Adrenal gland (tissue), 12 donors: ENCODE data around the gene RPS23. TPM values are rescaled to one million over a fixed set of nuclear protein-coding genes. Genes with fewer than 3 reads are reported as not detected.

ENCODE experiments used
- DNase-seq, 7 donors: peaks; one replicate each; pipeline ENCODE4 v3.0.0-alpha.2; 2019 to 2020
- H3K27ac ChIP-seq, 5 donors: fragments of 200-600 bp; sonication (generic) in 4 of 5; 1 replicate in 3 of 5; 2 replicates in 2 of 5; pipeline versions ENCODE4 v1.5.1 to v1.8.0; 2016 to 2020; ENCODE audit warnings: mild to moderate bottlenecking in 1 of 5
- H3K27me3 ChIP-seq: fragments of 200-600 bp; 2 replicates; pipeline ENCODE4 v1.8.0; 2021
- H3K36me3 ChIP-seq, 2 donors: fragments of 200-600 bp; replicated peaks in 1 of 2; 1 replicate in 1 of 2; 2 replicates in 1 of 2; pipeline versions ENCODE4 v1.5.1 to v1.8.0; 2018 to 2022
- H3K4me1 ChIP-seq, 2 donors: fragments of 200-600 bp; replicated peaks in 1 of 2; 1 replicate in 1 of 2; 2 replicates in 1 of 2; pipeline versions ENCODE4 v1.5.1 to v1.8.0; 2018 to 2021
- H3K4me3 ChIP-seq, 4 donors: fragments of 200-600 bp; sonication (generic) in 3 of 4; one replicate each; pipeline ENCODE4 v1.5.1; 2016 to 2018
- H3K9me3 ChIP-seq, 3 donors: fragments of 200-600 bp; sonication (generic) in 1 of 3; replicated peaks in 1 of 3; 1 replicate in 2 of 3; 2 replicates in 1 of 3; pipeline versions ENCODE4 v1.5.1 to v1.8.0; 2016 to 2021
- CTCF ChIP-seq, 6 experiments: fragments of 450-650 bp in 4 of 6; fragments of 200-600 bp in 2 of 6; sonication (generic) in 1 of 6; IDR thresholded peaks; 1 replicate in 5 of 6; 2 replicates in 1 of 6; pipeline versions ENCODE4 v1.5.1 to v1.8.0; 2016 to 2021; ENCODE audit warnings: antibody characterized with exemption in 6 of 6, mild to moderate bottlenecking in 2 of 6, moderate library complexity in 1 of 6
- POLR2A ChIP-seq, 2 donors: fragments of 450-650 bp; IDR thresholded peaks; one replicate each; pipeline ENCODE4 v1.6.1; 2017; ENCODE audit warnings: antibody characterized with exemption in 2 of 2, mild to moderate bottlenecking in 2 of 2, moderate library complexity in 1 of 2
- WGBS, 4 donors: extraction: QIAGEN DNeasy Blood & Tissue Kit in 2 of 4; methylation state at CpG; one replicate each; pipeline versions ENCODE4 v1.1.5 to v1.1.7; 2013 to 2017; 5-methylcytosine and 5-hydroxymethylcytosine counted together
- intact Hi-C, 2 donors: fragments of 100-400 bp; cut with DNase I; formaldehyde crosslinking; loops; one replicate each; pipeline versions ENCODE4 v1.14.1 to v1.15.0; 2022 to 2023
- polyA plus RNA-seq, 3 donors: library from polyadenylated mRNA; stranded (reverse); fragments of 200-250 nt in 2 of 3; fragments of 350-450 nt in 1 of 3; fragmentation: Illumina TruSeq in 1 of 3; extraction: RNeasy Lipid Tissue Mini Kit (QIAGEN cat#74804) in 1 of 3; gene quantifications; one replicate each; pipeline ENCODE4 v1.2.3, GENCODE V29; 2013 to 2014
- total RNA-seq, 9 donors: library from RNA; depleted of rRNA in 4 of 9; stranded (reverse); fragments of >200 nt in 4 of 9; fragments of 120-200 nt in 1 of 9; fragmentation: NEBNext Ultra II Directional in 1 of 9; extraction: Animal tissue kit (Norgen Biotek cat#: 25700) in 1 of 9; gene quantifications; one replicate each; pipeline versions ENCODE4 v1.1.0 to v1.2.4, GENCODE V29; 2013 to 2023
- donor health status: healthy with polysubstance abuse.
- donor health status: Bipolar disorder and iron deficiency.
- donor health status: DM: yes; HTN: yes; CAD: no.
- donor health status: DM: no; HTN: no; CAD: no.
- donor health status: DM: no; HTN: no; CAD: no.
- donor health status: DM: yes; HTN: yes; CAD: no.

The RPS23 gene
- total and polyA plus RNA-seq, 12 donors = 995 to 3,420 (median 1,546) TPM

GRCh38 chr5:82319192-82319591 lies 41.0 kb upstream of the RPS23 start:
- Histone ChIP-seq H3K4me1 (no peaks in the 10 kb centered on the region), H3K4me3 (no peak overlapping the region), H3K36me3 (no peaks in the 10 kb centered on the region), H3K9me3 (no peaks in the 10 kb centered on the region), H3K27ac (no peak overlapping the region), H3K27me3 (no peaks in the 10 kb centered on the region)
- TF ChIP-seq POLR2A (IDR thresholded peaks at IDR 0.05) (no peak), CTCF (IDR thresholded peaks at IDR 0.05) (no peak)
- no peak for DNase-seq
- WGBS, 4 donors = 70 to 89% (median 82%) methylated on average over 2 of the region's 2 CpGs
- intact Hi-C loops = no loop called here

- intact Hi-C loops = no loop called here
- 75 to 84% (median 78%) methylated on average over 4 of the region's 4 CpGs for WGBS, 4 donors
- Histone ChIP-seq H3K27ac (no peak overlapping the region), H3K4me3 (no peak overlapping the region), H3K27me3 (no peaks in the 10 kb centered on the region), H3K36me3 (no peaks in the 10 kb centered on the region), H3K9me3 (no peaks in the 10 kb centered on the region), H3K4me1 (peaks cover 0 to 9% of the 10 kb centered on the region in 2 donors)
- DNase-seq = no peak
- TF ChIP-seq CTCF (IDR thresholded peaks at IDR 0.05) = no peak
- TF ChIP-seq POLR2A (IDR thresholded peaks at IDR 0.05) = no peak
These were observed 37.0 kb upstream of the RPS23 start for GRCh38 chr5:82314964-82315758.

- Histone ChIP-seq H3K27ac (no peak overlapping the region), H3K9me3 (no peaks in the 10 kb centered on the region), H3K27me3 (no peaks in the 10 kb centered on the region), H3K36me3 (no peaks in the 10 kb centered on the region), H3K4me1 (peaks cover 0 to 9% of the 10 kb centered on the region in 2 donors), H3K4me3 (no peak overlapping the region)
- no peak for DNase-seq
- intact Hi-C loops = no loop called here
- no peak for TF ChIP-seq CTCF (IDR thresholded peaks at IDR 0.05)
- no peak for TF ChIP-seq POLR2A (IDR thresholded peaks at IDR 0.05)
- 26 to 38% (median 34%) methylated on average over 5 of the region's 5 CpGs for WGBS, 4 donors
These were observed 34.9 kb upstream of the RPS23 start for GRCh38 chr5:82313016-82313415.

GRCh38 chr5:82312373-82312856 lies 34.3 kb upstream of the RPS23 start:
- intact Hi-C loops = no loop called here

More at GRCh38 chr5:82312373-82312856, 34.3 kb upstream of the RPS23 start:
- H3K27ac ChIP-seq = no peak overlapping the region
- peak; percentile 61 to 89 (median 80) for TF ChIP-seq CTCF (IDR thresholded peaks at IDR 0.05)
- no peak for TF ChIP-seq POLR2A (IDR thresholded peaks at IDR 0.05)
- H3K27me3 ChIP-seq = no peaks in the 10 kb centered on the region
- H3K4me3 ChIP-seq = no peak overlapping the region
- peaks cover 0 to 9% of the 10 kb centered on the region in 2 donors for H3K4me1 ChIP-seq
- 43 to 47% (median 46%) methylated on average over 17 of the region's 17 CpGs for WGBS, 4 donors
- peak; percentile 60 to 83 (median 74) for DNase-seq
- H3K36me3 ChIP-seq = no peaks in the 10 kb centered on the region
- no peaks in the 10 kb centered on the region for H3K9me3 ChIP-seq
